Muscle of arm (tissue), 12 donors: ENCODE results near the gene CTSF. TPM values are rescaled to one million over a fixed set of nuclear protein-coding genes. Genes with fewer than 3 reads are reported as not detected.
A peak's percentile ranks its signal among the peaks of the same experiment; 100 is the strongest.
"Not testable (repeated sequence)": the region's sequence is repeated elsewhere in the genome, so short reads cannot be mapped to it uniquely, and the experiment has no call there.

ENCODE experiments used
- DNase-seq: peaks from one replicate; pipeline ENCODE4 v3.0.0-alpha.2; 2013
- polyA plus RNA-seq, 12 donors: library from polyadenylated mRNA; unstranded; fragments of 120-200 nt; gene quantifications; one replicate each; pipeline ENCODE4 v1.2.1, GENCODE V29; 2013; ENCODE audit not compliant: insufficient read length in 12 of 12

Gene CTSF
- polyA plus RNA-seq, 12 donors, result 23.6 to 41.0 (median 29.6) TPM; not detected in 1

DNA sequence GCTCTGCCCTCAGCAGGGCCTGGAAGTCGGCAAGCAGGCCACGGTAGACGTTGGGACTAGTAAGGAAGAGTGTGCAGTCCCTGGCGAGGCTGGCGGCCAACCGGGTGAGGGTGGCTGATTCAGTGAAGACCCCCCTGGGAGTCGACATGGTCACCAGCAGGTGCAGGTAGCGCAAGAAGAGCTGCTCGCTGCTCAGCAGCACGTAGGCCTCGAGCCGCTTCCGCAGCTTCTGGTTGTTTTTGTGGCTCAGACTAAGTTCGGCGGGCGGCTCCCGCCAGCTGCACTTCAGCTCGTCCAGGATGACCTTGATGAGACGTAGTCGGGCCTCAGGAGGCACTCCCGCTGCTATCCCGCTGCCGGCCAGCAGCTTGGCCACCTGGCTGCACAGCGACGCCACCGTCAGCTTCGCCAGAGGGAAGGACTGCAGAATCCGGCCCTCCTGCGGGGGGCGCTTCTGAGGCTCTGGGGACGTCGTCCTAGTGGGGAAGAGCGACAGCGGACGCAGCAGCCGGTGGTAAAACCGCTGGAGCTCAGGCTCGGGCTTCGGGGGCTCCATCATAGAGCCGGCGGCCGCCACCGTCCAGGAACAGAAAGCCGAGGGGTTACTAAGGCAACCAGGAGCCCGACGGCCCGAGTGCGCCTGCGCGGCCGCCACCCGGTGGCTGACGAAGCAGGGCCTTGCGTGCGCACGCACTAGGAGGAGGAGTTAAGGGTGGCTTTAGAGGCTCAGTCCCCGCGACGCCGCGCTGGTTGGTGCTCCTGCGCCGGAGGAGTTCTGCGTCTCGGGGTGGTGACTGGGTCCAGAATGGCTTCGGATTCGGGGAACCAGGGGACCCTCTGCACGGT is 24.3 kb upstream of the CTSF start, which contains the start of the genes CCDC87 and CCS:
CCDC87 (minus strand) TSS at position 607 of the 846 bp plus-strand sequence; CDS start at position 559, 48 bp downstream.
CCS (plus strand) TSS at position 729 of the 846 bp plus-strand sequence; CDS start at position 806, 77 bp downstream.
- peak; percentile 97 for DNase-seq

GRCh38 chr11:66591175-66591574 is 22.8 kb upstream of the CTSF start:
- no peak for DNase-seq

GRCh38 chr11:66589996-66590675 is 21.7 kb upstream of the CTSF start:
- DNase-seq, result no peak

GRCh38 chr11:66589315-66589714 is 20.9 kb upstream of the CTSF start:
- DNase-seq, result not testable (repeated sequence)

- no peak for DNase-seq
These were observed 17.7 kb upstream of the CTSF start for GRCh38 chr11:66586136-66586535.

DNA sequence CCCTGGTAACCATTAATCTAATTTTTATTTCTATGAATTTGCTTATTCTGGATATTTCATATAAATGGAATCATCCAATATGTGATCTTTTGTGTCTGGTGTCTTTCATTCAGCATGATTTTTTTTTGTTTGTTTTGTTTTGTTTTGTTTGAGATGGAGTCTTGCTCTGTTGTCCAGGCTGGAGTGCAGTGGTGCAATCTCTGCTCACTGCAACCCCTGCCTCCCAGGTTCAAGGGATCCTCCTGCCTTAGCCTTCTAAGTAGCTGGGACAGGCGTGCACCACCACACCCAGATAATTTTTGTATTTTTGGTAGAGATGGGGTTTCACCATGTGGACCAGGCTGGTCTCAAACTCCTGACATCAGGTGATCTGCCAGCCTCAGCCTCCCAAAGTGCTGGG is 17.0 kb upstream of the CTSF start:
- not testable (repeated sequence) for DNase-seq

- DNase-seq, result not testable (repeated sequence)
These were observed 14.2 kb upstream of the CTSF start for GRCh38 chr11:66582565-66583147.

- no peak for DNase-seq
These were observed 12.9 kb upstream of the CTSF start for GRCh38 chr11:66581261-66581660.

DNA sequence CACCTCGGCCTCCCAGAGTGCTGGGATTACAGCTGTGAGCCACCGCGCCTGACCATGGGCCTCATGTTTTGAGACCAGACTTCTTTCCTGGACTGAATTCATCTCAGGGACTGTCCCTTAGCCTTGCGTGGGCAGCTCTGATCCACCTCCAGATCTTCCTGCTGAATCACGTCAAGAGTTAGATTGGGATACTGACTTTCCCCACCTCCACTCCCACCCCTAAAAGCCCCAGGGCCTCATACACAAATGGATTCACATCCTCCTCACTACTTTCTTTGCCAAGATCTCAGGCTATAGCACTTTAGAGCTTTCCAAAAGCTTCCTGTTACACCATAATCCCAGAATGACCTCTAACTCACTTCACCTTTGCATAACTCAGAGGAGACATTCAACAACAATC is 12.4 kb upstream of the CTSF start:
- no peak for DNase-seq

- peak; percentile 77 for DNase-seq
These were observed 10.7 kb upstream of the CTSF start for GRCh38 chr11:66579017-66579606.

DNA sequence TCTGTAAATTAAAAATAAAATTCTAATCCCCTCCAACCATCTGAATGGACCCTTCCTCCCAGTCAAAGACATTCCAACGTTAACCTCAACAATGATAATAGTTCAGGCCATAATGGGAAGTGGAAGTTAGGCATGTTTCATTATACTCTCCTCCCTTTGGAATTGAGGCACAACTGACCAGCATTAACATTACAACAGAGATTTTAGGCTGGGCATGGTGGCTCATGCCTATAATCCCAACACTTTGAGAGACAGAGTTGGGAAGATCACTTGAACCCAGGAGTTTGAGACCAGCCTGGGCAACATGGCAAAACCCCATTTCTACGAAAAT is 2.4 kb upstream of the CTSF start:
- DNase-seq, result no peak

GRCh38 chr11:66570079-66570849 is 1.9 kb upstream of the CTSF start:
- no peak for DNase-seq

- no peak for DNase-seq
These were observed 670 bp upstream of the CTSF start for GRCh38 chr11:66569076-66569475.

- no peak for DNase-seq
These were observed 651 bp downstream of the CTSF start for GRCh38 chr11:66567787-66568123.

GRCh38 chr11:66566221-66566620 is 2.2 kb downstream of the CTSF start:
- no peak for DNase-seq

DNA sequence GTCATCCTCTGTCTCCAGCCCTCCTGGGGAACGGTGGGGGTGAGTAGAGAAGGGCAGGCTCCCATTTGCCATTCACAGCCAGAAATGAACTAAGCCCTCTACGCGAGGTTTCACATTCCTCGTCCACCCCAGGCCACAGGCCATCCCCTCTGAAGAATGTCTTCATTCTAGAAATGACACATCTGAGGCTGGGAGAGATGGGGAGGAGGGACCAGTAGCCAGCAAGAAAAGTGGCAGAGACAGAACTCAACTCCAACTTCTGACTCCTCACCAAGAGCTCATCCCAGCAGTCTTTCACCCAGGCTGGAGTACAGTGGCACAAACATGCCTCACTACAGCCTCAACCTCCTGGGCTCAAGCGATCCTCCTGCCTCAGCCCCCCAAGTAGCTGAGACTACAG is 3.4 kb downstream of the CTSF start:
- DNase-seq, result no peak

DNA sequence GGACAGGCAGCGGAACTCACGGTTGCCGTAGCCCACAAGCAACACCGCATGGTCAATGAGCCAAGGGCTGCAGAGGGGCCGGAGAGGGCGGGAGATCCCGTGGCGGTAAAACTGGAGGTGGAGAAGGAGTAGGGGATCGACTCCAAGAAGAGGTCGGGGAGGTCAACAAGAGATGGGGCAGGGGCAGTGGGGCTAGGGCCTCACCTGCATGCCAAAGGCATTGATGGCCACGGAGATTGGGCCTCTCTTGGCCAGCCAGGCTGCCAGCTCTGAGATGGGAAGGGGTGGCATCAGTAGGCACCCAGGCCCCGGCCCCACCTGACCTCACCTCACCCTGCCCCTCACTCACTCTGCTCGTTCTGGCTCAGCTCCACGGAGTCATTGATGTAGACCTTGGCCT is 3.9 kb downstream of the CTSF start:
- no peak for DNase-seq

DNA sequence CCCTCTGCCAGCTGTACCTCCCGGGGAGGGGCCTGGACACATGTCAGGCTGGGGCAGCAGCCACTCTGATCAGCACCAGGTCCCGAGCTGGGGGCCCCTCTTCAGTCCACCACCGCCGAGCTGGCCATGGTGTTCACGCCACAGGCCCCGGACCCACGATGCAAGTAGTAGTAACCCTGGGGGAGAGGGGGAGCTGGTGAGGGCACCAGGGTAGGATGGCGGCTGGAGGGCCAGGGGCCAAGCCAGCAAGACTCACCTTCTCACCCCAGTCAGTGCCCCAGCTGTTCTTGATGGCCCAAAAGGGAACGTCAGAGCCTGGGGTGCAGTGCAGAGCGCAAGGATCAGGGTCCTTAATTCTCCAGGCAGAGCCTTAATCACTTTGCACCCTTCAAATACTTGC is 4.6 kb downstream of the CTSF start:
- no peak for DNase-seq

DNA sequence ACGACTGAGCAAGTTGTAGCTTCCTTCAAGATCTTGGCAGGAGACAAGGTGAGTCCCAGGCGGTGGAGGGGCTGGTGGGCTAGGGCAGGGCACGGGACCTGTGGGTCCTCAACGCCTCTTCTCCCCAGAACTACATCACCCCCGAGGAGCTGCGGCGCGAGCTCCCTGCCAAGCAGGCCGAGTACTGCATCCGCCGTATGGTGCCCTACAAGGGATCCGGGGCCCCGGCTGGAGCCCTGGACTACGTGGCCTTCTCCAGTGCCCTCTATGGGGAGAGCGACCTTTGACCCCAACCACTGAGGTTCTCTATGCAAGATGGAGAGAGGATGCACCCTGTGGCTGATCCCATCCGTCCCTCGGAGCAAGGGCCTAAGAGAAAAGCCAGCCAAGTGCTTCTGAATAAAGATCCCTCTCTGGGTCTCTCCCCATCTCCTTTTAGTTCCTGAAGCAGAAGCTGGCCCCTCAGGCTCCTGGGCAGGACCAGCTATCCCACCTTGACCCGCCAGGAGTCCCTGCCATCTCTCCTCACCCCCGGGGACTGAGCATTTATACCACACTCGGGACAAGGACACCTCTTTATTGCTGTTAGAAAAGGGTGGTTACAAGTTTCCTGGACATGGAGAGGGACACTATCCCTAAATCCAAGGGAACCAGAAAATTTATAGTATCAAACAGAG is 5.4 kb downstream of the CTSF start:
- no peak for DNase-seq

GRCh38 chr11:66562275-66562674 is 6.1 kb downstream of the CTSF start:
- DNase-seq, result no peak

- no peak for DNase-seq
These were observed 6.5 kb downstream of the CTSF start for GRCh38 chr11:66561975-66562248.
